Measurements from ENCODE around the gene MAP3K14. TPM values are rescaled to one million over a fixed set of nuclear protein-coding genes. Genes with fewer than 3 reads are reported as not detected.
"Not testable (repeated sequence)": the region's sequence is repeated elsewhere in the genome, so short reads cannot be mapped to it uniquely, and the experiment has no call there.

The MAP3K14 gene
- total RNA-seq, 1 donor from 2014 or later, result 19.1 TPM

DNA sequence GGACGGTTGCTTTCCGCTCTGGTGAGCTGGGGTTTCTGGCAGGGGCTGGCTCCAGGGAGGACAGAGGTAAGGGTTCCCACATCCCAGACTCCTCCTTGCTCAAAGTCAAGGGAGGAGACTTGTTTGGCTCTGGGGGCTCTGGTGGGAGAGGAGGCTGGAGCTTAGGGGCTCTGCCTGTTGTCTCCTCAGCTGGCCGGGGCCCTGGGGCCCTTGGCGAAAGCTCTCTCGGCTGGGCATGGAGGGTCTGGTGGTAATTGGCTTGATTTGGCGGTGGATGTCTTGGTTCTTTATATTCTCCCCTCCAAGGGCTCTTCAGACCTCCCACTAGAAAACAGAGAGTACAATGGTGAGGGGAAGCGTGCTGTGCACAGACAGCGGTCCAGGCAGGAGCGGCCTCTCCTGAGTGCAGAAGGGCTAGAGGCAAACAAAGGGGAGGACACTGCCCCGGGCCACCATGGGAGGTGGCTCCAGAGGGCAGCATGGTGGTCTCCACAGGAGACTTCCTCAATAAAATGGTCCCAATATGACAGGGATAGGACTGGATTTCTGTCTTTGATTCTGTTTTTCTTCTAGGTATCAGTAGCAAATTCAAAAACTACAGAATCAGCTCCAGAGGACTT lies 49.3 kb downstream of the MAP3K14 start:
- no peak for DNase-seq (ENCODE audit: low spot score)
- intact Hi-C loops (cut with DNase I), result no loop called here
- ATAC-seq, result no peak

DNA sequence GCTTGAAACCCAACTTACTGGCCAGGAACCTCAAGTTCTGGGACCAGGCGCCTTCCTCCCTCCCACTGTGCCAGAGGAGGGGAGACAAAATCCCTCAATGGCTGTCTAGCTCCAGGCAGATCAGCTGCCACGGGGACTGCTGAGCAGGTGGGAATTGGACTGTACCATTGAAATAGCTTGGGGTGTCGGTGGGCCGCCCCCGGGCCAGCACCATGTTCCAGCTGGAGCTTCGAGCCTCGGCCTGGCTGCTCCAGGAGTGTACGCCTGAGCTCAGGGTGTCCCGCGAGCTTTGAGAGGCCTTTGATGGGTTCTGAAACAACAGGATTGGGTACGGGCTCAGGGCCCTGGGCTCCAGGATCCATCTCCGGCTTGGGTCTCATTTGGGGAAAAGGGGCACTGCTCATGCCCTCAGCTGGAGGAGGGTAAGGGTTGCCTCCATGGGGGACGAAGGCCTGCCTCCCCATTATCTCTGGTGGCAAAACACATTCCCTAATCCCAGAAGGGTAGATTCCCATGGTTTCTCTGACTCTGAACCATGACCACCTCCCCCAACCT lies 50.4 kb downstream of the MAP3K14 start:
- no peak for ATAC-seq
- intact Hi-C loops (cut with DNase I), result no loop called here
- no peak for DNase-seq (ENCODE audit: low spot score)

DNA sequence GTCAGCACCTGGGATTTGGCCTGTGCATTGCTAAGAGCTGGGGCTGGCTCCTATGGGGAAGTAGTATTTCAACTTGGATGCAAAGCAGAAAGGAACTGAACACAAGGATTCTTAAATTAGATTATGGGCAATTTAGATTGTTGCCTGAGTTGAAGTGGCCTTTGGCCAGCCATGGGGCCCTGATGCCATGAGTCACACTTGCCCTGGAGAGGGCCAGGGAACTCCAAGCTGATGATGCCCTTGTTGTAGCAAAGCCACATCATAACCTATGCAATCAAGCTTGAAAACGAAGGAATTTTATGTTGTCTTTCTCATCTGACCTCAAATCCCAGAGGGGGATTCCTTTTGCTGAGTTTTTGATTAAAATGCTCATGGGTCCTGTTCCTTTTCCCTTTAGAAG lies 51.0 kb downstream of the MAP3K14 start:
- intact Hi-C loops (cut with DNase I), result no loop called here
- DNase-seq (ENCODE audit: low spot score) (no peak), ATAC-seq (no peak)

DNA sequence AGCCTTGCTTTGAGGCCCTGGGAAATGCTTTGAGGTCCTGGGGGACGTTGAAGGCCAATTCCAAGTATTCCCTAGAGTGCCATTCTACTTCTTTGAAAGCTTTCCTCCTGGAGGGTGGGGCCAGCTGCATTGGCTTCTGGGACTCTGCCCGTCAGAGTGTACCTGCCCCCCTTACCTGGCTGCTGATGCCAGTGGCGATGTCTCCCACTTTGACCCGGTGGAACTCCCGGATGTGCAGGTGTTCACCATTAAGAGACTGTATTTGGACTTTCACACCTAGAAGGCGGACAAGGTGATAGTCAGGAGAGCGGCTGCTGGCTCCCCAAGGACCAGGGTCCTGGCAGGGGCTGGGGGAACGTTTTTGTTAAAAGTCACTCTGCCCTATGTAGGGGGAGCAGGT lies 51.8 kb downstream of the MAP3K14 start:
- ATAC-seq (no peak), DNase-seq (ENCODE audit: low spot score) (no peak)

DNA sequence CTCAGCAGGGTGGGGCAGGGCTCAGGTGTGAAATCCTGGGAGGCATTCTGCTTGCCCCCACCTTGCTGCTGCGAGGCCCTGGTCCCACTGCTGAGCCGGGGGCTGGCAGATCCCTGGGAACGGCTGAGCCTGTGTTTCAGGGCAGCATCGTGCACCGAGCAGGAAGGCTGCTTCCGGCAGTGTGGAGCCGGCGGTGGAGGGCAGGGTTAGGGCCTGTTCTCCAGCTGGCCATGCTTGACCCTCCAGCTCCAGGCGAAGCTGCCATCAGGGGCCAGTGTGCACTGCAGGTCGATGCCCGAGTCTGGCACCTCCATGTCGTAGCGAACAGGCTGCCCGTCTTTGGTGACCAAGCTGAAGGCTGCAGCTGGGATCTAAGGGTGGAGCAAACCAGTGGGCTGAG lies 52.4 kb downstream of the MAP3K14 start:
- ATAC-seq, result no peak
- intact Hi-C loops (cut with DNase I), result no loop called here

More for the DNA sequence above, 51.8 kb downstream of the MAP3K14 start:
- intact Hi-C loops (cut with DNase I), result no loop called here

DNA sequence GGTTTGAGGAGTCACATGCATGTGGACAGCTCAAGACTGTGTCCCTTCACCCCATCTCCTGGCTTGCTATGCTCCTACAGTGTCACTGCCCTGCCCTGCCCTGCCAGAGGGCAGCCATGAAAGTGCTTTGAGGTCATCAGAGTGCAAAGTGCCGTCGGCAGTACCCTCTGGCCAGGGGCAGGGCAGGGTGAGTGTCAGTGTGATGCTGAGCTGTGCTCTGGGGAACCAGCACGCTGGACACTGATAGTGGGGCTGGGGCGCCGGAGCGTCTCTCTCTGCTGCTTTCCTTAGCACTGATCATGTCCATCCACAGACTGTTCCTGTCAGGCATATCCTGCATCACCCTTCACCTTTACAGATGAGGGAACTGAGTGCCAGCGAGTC lies 53.4 kb downstream of the MAP3K14 start:
- ATAC-seq (peak; percentile 5), DNase-seq (ENCODE audit: low spot score) (no peak)
- intact Hi-C loops (cut with DNase I), result no loop called here

More for the DNA sequence above, 52.4 kb downstream of the MAP3K14 start:
- DNase-seq (ENCODE audit: low spot score), result no peak

DNA sequence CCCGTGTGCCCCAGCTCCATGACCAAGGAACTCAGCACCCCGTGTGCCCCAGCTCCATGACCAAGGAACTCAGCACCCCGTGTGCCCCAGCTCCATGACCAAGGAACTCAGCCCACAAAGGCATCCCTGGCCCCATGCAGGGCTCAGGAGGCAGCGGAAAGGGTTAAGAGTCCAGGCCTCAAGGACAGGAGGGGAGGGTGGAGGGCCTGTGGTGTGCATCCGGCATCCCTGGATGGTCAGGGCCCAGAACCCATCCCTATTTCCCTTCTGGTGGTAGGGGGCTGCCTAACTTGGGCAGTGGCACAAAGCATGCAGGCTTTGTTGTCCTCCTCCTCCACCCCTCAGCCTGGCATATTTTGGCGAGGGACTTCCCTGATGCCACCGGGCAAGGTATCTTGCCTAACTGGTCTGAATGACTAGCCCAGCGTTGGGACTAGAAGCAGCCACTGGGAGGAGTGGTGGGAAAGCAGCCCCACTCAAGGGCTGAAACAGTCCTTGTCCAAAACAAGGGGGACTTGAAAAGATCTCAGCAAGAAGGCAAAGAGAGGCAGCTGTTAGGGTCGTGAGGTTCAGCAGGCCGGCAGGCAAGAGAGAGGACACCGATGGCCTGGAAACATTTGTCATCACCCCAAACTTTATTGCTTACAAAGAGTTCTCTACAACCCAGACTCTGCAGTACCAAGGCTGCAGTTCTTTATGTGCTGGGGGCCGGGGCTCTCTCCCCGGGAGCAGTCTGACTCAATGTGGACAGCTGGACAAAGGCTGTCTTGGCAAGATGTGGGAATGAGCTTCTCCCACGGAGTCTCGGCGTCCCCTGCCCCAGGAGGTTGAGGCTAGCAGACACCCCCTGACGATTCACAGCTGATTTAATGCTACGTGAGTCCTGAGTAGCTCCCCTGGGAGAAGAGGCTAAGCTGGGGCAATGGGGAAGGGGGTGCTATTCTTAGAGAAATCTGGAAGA lies 54.0 kb downstream of the MAP3K14 start:
- ATAC-seq, result peak; percentile 4
- intact Hi-C loops (cut with DNase I), result no loop called here
- DNase-seq (ENCODE audit: low spot score), result no peak

DNA sequence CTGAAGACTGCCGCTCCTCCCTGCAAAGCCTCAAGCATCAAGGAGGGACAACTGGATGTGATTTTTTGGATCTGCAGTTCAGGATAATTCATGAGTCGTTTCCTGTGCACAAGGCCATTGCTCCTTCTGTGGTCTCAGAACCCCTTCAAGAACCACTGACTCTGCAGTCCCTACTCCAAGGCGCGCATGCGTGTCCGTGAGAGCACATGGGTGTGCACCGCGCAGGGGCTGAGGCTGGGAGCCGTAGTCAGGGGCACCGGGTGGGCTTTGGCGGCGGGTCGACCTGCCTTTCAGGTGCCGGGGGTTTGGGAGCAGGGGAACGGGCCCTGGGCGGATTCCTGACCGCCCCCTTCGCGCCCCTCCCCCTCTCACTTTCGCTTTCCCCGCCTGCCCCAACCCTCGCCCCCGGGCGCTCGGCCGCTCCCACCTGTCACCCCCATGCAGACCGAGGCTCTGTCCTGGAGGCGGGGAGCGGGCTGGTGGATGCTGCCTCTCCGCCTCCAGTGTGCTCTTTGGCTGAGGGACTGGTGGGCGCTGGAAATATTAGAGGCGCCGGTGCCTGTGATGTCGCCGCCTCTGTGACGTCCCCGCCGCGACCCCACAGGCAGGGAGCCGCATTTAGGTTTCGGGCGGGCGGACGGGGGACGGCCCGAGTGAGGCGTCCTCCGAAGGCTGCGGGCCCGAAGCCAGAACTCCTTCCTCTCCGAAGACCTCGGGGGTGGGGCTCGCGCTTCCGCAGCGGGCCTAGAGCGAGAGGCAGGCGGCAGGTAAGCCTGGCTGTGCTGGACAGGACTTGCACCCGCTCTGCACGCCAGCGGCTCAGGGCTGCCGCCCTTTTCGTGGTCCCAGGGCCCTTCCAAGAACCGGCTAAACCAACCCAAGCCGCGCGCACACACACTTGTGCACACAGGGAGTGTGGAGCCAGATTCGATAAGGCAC lies 55.0 kb downstream of the MAP3K14 start, which contains the start of gene SPATA32:
Gene SPATA32 (minus strand): TSS at position 518 of the 939 bp plus-strand sequence. CDS start 78 bp downstream, at position 440.
- intact Hi-C loops (cut with DNase I), result no loop called here
- ATAC-seq, result peak; percentile 67
- peak; percentile 74 for DNase-seq (ENCODE audit: low spot score)

DNA sequence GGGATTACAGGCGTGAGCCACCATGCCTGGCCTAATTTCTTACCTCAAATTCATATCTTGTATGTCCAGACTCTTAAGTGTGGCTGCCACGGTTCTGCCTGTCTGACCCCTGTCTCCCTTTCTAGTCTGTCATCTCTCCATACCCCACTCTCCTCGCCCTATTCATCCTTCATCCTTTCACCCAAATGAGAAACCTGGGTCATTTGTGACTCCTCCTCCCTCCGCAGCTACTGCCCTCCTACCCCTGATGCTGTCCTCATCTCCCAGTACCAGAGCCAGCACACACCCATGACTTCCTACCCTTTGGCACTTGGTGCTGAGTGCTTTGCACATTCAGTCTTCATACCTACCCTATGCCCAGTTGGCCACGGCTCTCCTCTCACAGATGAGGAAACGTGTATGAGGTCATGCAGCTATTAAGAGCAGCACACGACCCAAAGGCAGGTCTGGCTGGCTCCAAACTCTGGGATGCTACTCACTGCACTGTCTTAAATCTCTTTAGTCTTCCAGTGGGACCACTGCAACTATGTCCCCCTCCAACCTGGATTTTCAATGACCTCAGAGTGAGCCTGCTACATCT lies 56.5 kb downstream of the MAP3K14 start:
- peak; percentile 10 for ATAC-seq
- no peak for DNase-seq (ENCODE audit: low spot score)
- intact Hi-C loops (cut with DNase I), result no loop called here

DNA sequence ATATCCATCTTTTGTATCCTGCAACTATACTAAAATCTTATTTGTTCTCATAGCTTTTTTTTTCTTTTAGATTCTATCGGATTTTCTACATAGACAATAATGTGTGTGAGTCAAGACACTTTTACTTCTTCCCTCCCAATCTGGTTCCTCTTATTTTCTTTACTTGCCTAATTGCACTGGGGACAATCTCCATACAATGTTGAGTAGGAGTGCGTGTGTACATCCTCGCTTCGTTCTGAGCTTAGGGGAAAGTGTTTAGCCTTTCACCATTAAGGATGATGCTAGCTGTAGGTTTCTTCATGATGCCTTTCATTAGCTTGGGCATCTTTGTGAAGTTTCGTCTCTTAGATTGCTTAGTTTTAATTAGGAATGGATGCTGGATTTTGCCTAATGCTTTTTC lies 57.8 kb downstream of the MAP3K14 start:
- DNase-seq (ENCODE audit: low spot score) (no peak), ATAC-seq (no peak)
- intact Hi-C loops (cut with DNase I), result no loop called here

DNA sequence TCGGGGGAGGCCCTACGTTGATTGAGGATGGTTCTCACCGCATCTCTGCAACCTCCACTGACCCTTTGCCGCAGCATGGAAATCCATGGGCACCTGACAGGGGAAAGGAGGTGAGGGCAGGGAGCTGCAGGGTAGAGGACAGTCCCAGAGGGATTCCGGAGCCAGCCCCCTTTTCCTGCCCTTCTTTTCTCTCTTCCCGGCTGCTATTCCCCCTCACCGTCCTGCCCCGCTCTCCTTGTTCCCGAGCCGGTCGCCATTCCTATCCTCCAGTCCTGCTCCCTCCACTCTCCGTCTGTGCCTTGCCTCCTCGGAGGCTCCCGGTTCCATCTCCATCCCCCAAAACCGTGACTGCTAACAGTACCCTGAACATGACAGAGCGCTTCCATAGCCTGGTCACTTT lies 59.7 kb downstream of the MAP3K14 start:
- DNase-seq (ENCODE audit: low spot score) (no peak), ATAC-seq (no peak)
- intact Hi-C loops (cut with DNase I), result no loop called here

DNA sequence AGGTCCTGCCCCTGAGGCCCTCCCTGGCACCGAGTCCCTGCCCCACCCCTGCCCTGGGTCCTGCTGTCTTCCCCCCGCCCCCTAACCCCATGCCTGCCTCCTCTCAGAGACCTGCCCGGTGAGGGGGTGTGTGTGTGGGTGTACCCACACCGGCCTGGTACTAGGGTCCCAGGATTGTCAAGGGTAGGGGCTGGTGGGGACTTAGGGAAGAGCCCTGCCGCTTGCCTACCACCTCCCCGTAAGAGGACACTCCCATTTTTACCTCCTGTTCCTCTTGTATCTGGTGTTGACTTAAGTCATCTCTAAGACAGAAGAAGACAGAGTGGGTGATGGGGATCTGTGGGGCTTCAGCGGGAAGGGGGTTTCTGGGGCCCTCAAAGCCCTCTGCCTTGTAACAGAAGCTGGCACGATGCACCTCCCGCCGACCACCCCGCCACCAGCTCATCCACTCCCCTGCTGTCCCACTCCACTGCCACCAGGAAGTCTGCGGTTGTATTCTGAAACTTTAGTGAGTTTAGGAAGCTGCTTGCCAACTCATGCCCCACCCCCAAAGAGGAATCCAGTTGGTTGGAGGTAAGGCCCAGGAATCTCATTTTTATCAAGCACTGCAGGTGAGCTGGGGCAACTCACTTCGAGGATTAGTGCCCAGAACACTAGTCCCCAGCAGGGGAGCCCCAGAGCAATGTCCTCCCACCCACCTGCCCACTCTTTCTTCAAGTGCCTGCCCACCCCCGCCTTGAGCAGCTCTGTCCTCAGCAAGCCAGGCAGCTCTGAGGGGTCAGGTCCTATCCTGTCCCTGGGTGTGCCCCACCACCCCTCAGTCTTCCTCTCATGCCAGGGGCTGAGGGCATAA lies 60.5 kb downstream of the MAP3K14 start:
- no peak for DNase-seq (ENCODE audit: low spot score)
- intact Hi-C loops (cut with DNase I), result no loop called here
- ATAC-seq, result no peak

DNA sequence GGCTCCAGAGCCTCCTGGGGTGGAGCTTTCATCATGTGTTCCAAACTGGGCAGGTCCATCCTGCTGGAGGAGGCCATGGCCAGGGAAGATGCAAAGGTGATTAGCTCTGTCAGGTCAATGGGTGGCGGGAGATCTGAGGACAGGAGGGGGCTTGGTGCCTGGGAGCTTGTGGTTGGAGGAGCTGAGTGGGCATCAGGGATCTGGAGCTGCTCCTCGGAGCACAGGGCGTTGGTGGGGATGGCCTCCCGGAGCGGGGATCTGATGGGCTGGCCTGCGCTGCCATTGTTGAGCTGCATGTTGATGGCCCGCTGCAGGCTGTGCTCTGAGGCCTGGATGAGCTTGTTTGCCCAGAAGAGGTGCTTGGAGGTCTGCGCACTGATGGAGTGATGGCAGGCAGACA lies 61.5 kb downstream of the MAP3K14 start:
- DNase-seq (ENCODE audit: low spot score), result no peak
- intact Hi-C loops (cut with DNase I), result no loop called here
- ATAC-seq, result no peak

DNA sequence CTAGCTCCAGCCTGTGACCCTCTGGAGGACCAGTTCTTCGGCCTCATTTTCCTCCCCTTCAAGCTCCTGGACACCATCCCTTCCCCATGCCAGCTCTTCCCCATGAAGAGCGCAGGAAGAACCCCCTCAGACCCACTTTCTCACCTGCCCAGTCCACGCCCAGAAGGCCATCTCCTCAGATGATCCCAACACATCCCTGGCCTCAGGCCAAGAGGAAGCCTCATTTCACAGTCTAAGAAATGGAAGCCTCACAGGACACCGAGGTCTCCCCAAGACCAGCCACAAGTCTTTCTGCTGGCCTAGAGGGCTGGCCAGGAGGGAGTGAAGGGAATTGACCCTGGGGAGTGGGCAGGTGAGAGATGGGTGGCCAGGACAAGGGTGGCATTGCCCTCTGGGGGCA lies 62.9 kb downstream of the MAP3K14 start:
- intact Hi-C loops (cut with DNase I), result no loop called here
- ATAC-seq (no peak), DNase-seq (ENCODE audit: low spot score) (no peak)

DNA sequence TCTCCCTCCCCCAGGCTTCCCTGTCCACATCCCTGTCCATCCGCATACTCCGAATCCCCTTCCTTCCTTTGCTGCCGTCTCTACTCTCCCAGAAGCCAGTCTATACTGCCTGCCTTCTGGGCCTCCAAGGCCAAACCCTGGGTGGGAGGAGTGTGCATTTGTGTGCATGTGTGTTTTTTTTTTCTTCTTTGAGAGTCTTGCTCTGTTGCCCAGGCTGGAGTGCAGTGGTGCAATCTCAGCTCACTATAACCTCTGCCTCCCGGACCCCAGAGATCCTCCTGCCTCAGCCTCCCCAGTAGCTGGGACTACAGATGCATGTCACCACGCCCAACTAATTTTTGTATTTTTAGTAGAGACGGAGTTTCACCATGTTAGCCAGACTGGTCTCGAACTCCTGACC lies 63.6 kb downstream of the MAP3K14 start:
- DNase-seq (ENCODE audit: low spot score); intact Hi-C loops (cut with DNase I); ATAC-seq: not testable (repeated sequence)

DNA sequence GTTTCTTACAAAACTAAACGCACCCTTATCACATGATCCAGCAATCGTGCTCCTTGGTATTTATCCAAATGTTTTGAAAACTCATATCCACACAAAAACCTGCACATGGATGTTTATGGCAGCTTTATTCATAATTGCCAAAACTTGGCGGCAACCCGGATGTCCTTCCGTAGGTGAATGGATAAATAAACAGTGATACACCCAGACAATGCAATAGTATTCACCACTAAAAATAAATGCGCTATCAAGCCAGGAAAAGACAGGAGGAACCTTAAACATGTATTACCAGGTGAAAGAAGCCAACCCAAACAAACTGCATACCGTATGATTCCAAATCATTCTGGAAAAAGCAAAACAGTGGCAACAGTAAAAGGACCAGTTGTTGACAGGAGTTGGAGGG lies 64.9 kb downstream of the MAP3K14 start:
- intact Hi-C loops (cut with DNase I), result no loop called here
- no peak for ATAC-seq

DNA sequence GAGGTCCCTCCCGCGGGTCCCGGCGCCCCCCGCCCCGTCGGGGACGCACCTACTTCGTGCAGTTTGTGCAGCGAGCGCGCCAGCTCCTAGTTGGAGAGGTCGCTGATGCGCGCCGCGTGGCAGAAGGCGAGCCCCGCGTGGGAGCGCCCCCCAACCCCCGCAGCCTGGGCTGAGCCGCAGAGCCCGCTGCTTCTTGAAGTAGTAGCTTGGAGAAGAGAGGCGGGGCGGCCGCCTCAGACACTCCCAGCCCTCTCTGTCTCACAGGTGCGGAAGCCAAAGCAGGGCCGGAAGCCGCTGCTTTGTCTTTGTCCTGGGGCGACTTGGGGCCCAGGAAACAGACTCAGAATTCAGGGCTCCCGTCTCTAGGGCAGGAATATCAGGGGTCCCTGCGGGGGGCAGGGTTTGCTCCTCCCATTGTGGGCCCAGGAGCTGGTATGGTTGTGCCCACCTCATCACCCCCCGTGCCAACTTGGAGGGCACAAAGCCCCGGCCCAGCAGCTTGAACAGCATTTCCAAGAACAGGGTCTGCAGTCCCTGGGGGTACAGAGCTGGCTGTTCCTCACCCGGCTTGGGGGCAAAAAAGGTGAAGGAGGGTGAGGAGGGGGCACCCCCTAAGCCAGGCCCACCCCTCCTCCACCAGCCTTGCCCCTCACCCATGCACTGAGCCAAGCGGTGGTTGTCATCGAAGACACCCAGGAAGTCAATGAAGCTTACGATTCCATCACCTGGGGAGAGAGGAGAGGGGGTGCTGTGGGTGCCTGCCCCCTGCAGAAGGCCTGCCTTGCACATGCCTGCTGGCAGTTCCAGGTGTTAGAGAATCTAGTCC lies 68.5 kb downstream of the MAP3K14 start:
- ATAC-seq, result no peak
- no peak for DNase-seq (ENCODE audit: low spot score)
- intact Hi-C loops (cut with DNase I), result no loop called here

More for the DNA sequence above, 64.9 kb downstream of the MAP3K14 start:
- DNase-seq (ENCODE audit: low spot score), result no peak
